Fibroblast of lung (primary cell): Measurements from ENCODE around the gene HSH2D. TPM values are rescaled to one million over a fixed set of nuclear protein-coding genes. Genes with fewer than 3 reads are reported as not detected.

Source experiments
- DNase-seq, 2 donors: peaks; one replicate each; pipeline versions ENCODE4 v3.0.0 to v3.0.0-alpha.2; 2010; ENCODE audit warnings: low read depth in 2 of 2
- H2AFZ ChIP-seq: 2 replicates; pipeline ENCODE4 v1.5.1; 2012; ENCODE audit warnings: low read length, control low read depth, inconsistent platforms
- H3K27ac ChIP-seq: 2 replicates; pipeline ENCODE4 v1.5.1; 2011; ENCODE audit warnings: low read length, control low read depth; ENCODE audit not compliant: insufficient read depth
- H3K27me3 ChIP-seq: 2 replicates; pipeline ENCODE4 v1.5.1; 2011; ENCODE audit warnings: mild to moderate bottlenecking, low read length; ENCODE audit not compliant: control insufficient read depth, insufficient read depth
- H3K36me3 ChIP-seq: 2 replicates; pipeline ENCODE4 v1.5.1; 2011; ENCODE audit warnings: low read length; ENCODE audit not compliant: control insufficient read depth, insufficient read depth
- H3K4me1 ChIP-seq: 2 replicates; pipeline ENCODE4 v1.5.1; 2011; ENCODE audit warnings: low read length; ENCODE audit not compliant: control insufficient read depth, insufficient read depth; ENCODE audit errors: extremely low read depth
- H3K4me2 ChIP-seq: 2 replicates; pipeline ENCODE4 v1.5.1; 2011; ENCODE audit warnings: low read length, control low read depth; ENCODE audit not compliant: insufficient read depth; ENCODE audit errors: extremely low read depth
- H3K4me3 ChIP-seq, 4 experiments: fragments of 200-600 bp in 1 of 4; sonication (generic) in 1 of 4; replicated peaks in 1 of 4; 2 replicates each; pipeline ENCODE4 v1.5.1; 2011 to 2016; ENCODE audit warnings: low read length in 4 of 4, low read depth in 3 of 4, mild to moderate bottlenecking in 3 of 4, control low read depth in 2 of 4, inconsistent platforms in 1 of 4, mixed read lengths in 1 of 4; ENCODE audit not compliant: insufficient read depth in 1 of 4; ENCODE audit errors: control extremely low read depth in 1 of 4
- H3K79me2 ChIP-seq: 2 replicates; pipeline ENCODE4 v1.5.1; 2012; ENCODE audit warnings: mild to moderate bottlenecking, low read length, inconsistent platforms; ENCODE audit not compliant: control insufficient read depth, insufficient read depth
- H3K9ac ChIP-seq: 2 replicates; pipeline ENCODE4 v1.5.1; 2011; ENCODE audit warnings: mild to moderate bottlenecking, low read length, control low read depth; ENCODE audit not compliant: insufficient read depth
- H3K9me3 ChIP-seq: 2 replicates; pipeline ENCODE4 v1.5.1; 2012; ENCODE audit warnings: low read depth, low read length; ENCODE audit not compliant: control insufficient read depth, insufficient read depth
- H4K20me1 ChIP-seq: 2 replicates; pipeline ENCODE4 v1.5.1; 2011; ENCODE audit warnings: low read length; ENCODE audit not compliant: control insufficient read depth, insufficient read depth; ENCODE audit errors: extremely low read depth
- EZH2 ChIP-seq: IDR thresholded peaks from 2 replicates; pipeline ENCODE4 v1.5.1; 2012; ENCODE audit warnings: low read length, control low read depth, mild to moderate bottlenecking; ENCODE audit errors: missing control alignments
- polyA plus RNA-seq, 2 donors: library from polyadenylated mRNA; depleted of rRNA in 1 of 2; stranded (reverse) in 1 of 2; unstranded in 1 of 2; fragments of >200 nt; gene quantifications; 2 replicates each; pipeline ENCODE4 v1.2.1, GENCODE V29; 2011 to 2012; ENCODE audit warnings: missing spikeins in 1 of 2
- total RNA-seq: library from RNA; depleted of rRNA; stranded (reverse); fragments of >200 nt; gene quantifications from 2 replicates; pipeline ENCODE4 v1.2.1, GENCODE V29; 2014
- TF ChIP-seq, protein P1 (sequence below), 2 donors: IDR thresholded peaks in 1 of 2; conservative IDR thresholded peaks in 1 of 2; 1 replicate in 1 of 2; 2 replicates in 1 of 2; pipeline ENCODE4 v1.5.1; 2011 to 2012; ENCODE audit warnings: low read length in 2 of 2, control low read depth in 1 of 2, inconsistent platforms in 1 of 2, low read depth in 1 of 2, mild to moderate bottlenecking in 1 of 2

Gene HSH2D
- total and polyA plus RNA-seq, 2 donors (not counting 1 experiment from before 2014, with no cell fraction given), result not detected

DNA sequence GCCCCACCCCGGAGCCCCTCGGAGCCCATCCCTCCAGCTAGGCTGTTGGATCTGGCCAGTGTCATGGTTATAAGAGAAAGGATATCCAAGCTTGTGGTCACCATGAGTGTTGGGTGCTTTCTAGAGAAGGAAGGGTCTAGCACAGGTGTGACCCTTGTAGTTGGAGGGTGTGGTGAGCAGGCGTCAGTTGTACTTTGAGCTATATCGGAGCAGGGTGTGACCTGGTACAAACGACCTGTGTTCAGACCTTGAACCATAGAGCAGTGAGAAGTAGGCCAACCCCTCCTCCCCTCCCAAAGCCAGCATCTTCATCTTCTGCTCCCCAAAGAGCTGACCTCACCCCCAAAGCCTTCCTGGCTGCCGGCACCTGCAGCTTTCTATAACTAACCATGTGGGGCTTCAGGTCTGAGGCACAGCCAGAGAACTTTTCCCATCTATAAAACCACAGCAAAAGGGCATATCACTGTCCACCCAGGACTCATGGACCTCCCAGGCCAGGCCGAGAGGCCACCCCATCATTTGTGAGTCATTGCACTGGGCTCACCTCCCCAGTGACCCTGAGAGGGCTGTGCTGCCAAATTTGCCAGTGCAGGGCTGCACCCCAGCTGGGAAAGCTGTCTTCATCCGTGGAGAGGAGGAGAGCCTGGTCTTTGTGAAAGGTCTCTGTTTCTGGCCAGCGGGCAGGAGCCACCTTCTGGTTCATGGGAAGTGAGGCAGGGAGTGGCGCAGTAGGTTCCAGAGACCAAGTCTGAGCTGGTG lies 17.6 kb upstream of the HSH2D start:
- Histone ChIP-seq H3K4me2 (no peak overlapping the region), H3K4me3 (no peak overlapping the region), H3K27ac (no peak overlapping the region), H3K79me2 (no peaks in the 10 kb centered on the region), H4K20me1 (no peaks in the 10 kb centered on the region), H3K36me3 (peaks cover 27% of the 10 kb centered on the region), H3K9me3 (no peaks in the 10 kb centered on the region), H3K9ac (no peak overlapping the region), H2AFZ (no peak overlapping the region), H3K27me3 (no peaks in the 10 kb centered on the region), H3K4me1 (peaks cover 2% of the 10 kb centered on the region)
- DNase-seq, result peak in 1 of 2 donors; percentile 22
- TF ChIP-seq, protein P1, sequence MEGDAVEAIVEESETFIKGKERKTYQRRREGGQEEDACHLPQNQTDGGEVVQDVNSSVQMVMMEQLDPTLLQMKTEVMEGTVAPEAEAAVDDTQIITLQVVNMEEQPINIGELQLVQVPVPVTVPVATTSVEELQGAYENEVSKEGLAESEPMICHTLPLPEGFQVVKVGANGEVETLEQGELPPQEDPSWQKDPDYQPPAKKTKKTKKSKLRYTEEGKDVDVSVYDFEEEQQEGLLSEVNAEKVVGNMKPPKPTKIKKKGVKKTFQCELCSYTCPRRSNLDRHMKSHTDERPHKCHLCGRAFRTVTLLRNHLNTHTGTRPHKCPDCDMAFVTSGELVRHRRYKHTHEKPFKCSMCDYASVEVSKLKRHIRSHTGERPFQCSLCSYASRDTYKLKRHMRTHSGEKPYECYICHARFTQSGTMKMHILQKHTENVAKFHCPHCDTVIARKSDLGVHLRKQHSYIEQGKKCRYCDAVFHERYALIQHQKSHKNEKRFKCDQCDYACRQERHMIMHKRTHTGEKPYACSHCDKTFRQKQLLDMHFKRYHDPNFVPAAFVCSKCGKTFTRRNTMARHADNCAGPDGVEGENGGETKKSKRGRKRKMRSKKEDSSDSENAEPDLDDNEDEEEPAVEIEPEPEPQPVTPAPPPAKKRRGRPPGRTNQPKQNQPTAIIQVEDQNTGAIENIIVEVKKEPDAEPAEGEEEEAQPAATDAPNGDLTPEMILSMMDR (conservative IDR thresholded peaks at IDR 0.05 in 1 of 2, IDR thresholded peaks at IDR 0.05 in 1 of 2; ENCODE audit: low read depth in 1 of 2, low read length in 2 of 2), result peak in 1 of 2 donors; percentile 10
- no peak for TF ChIP-seq EZH2

DNA sequence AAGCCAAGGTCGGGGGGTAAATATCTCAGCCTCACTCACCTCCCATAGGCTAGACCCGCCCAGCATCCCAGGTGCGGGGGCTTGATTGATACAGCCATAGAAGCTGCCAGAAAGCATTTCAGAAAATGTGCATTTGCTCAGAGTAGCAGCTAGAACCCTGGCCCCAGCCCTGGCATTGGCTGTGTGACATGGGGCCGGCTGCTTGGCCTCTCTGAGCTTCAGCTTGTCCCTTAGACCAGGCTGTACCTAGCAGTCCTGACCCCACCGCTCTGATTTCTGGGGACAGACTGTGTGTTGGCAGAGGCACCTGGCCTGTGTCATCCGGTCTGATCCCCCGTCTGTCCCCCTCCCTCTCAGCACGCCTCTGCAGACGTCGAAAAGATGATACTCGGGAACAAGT lies 16.4 kb upstream of the HSH2D start:
- H3K27me3 ChIP-seq, result no peaks in the 10 kb centered on the region
- DNase-seq, result no peak
- peaks cover 30% of the 10 kb centered on the region for H3K36me3 ChIP-seq

DNA sequence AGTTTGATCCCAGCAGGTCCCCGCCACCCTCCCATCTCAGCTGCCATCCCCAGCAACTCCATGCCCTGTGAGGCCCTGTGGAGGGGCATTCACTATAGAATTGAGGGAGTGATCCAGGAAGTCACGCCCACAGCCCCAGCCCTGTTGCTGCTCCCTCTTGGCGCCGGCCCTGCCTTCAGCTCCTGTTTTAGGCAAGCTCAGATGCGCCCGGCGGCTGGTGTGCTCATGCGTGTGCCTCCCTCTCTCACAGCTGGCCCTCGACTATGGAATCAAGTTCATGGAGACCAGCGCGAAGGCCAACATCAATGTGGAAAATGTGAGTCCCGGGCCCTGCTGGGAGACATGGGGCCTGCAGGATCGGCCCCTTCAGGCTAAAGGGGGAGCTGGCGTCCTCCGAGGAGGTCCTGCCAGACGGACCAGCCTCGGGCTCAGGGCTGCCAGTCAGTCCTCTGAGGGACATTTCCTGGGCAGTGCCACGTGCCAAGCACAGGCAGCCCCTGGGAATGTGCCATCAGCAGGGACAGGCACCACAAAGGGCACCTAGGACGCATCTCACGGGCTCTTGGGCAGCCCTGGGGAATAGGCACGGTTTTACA lies 15.6 kb upstream of the HSH2D start:
- no peak overlapping the region for H3K4me3 ChIP-seq
- no peaks in the 10 kb centered on the region for H3K9me3 ChIP-seq
- H3K4me1 ChIP-seq, result peaks cover 2% of the 10 kb centered on the region
- no peak for DNase-seq
- no peak overlapping the region for H2AFZ ChIP-seq
- no peak overlapping the region for H3K27ac ChIP-seq
- H3K9ac ChIP-seq, result no peak overlapping the region
- H4K20me1 ChIP-seq, result no peaks in the 10 kb centered on the region
- no peaks in the 10 kb centered on the region for H3K27me3 ChIP-seq
- no peak overlapping the region for H3K4me2 ChIP-seq
- no peak for TF ChIP-seq EZH2
- TF ChIP-seq, protein P1 (conservative IDR thresholded peaks at IDR 0.05 in 1 of 2, IDR thresholded peaks at IDR 0.05 in 1 of 2; ENCODE audit: low read depth in 1 of 2, low read length in 2 of 2), result no peak
- no peaks in the 10 kb centered on the region for H3K79me2 ChIP-seq
- peaks cover 33% of the 10 kb centered on the region for H3K36me3 ChIP-seq

More for the DNA sequence above, 16.4 kb upstream of the HSH2D start:
- no peak for TF ChIP-seq EZH2
- Histone ChIP-seq H3K27ac (no peak overlapping the region), H2AFZ (no peak overlapping the region), H3K79me2 (no peaks in the 10 kb centered on the region), H3K4me3 (no peak overlapping the region), H3K4me1 (peaks cover 2% of the 10 kb centered on the region), H3K9ac (no peak overlapping the region), H4K20me1 (no peaks in the 10 kb centered on the region), H3K9me3 (no peaks in the 10 kb centered on the region), H3K4me2 (no peak overlapping the region)
